Neural progenitor cell (in vitro differentiated cells): ENCODE data around the gene UBQLN3.

Experiments
- CTCF ChIP-seq: fragments of 200-600 bp; sonication (generic); IDR thresholded peaks from 2 replicates; pipeline ENCODE4 v1.5.1; 2017; ENCODE audit warnings: antibody characterized with exemption, mild to moderate bottlenecking
- EZH2 ChIP-seq: fragments of 200-600 bp; sonication (generic); IDR thresholded peaks from 2 replicates; pipeline ENCODE4 v1.6.1; 2017; ENCODE audit warnings: antibody characterized with exemption, mild to moderate bottlenecking, moderate library complexity
- EZH2phosphoT487 ChIP-seq: fragments of 200-600 bp; sonication (generic); IDR thresholded peaks from 2 replicates; pipeline ENCODE4 v1.6.1; 2017; ENCODE audit warnings: antibody characterized with exemption

GRCh38 chr11:5500393-5500801, 9.4 kb downstream of the UBQLN3 start:
- TF ChIP-seq CTCF (no peak), EZH2 (no peak), EZH2phosphoT487 (no peak)
